HG03520 (cell line): ENCODE measurements around the gene DNAJC22.
"Not testable (repeated sequence)": the region's sequence is repeated elsewhere in the genome, so short reads cannot be mapped to it uniquely, and the experiment has no call there.

Experiments
- ATAC-seq: cut with Tn5 transposase; IDR thresholded peaks from one replicate; pipeline ENCODE4 v1.9.1; 2021; ENCODE audit warnings: mild to moderate bottlenecking, moderate library complexity; ENCODE audit not compliant: unreplicated experiment

The DNAJC22 gene

GRCh38 chr12:49367381-49368239, 20.9 kb downstream of the DNAJC22 start, which contains the start of gene SPATS2:
SPATS2 (plus strand) TSS chr12:49367462; CDS start chr12:49461013, 93,551 bp downstream.
- ATAC-seq, result no peak

GRCh38 chr12:49368240-49368600, 21.5 kb downstream of the DNAJC22 start:
- no peak for ATAC-seq

- peak; percentile 41 for ATAC-seq
These were observed 22.9 kb downstream of the DNAJC22 start for GRCh38 chr12:49369411-49370145.

- no peak for ATAC-seq
These were observed 23.9 kb downstream of the DNAJC22 start for GRCh38 chr12:49370539-49370938.

GRCh38 chr12:49375406-49375805, 28.7 kb downstream of the DNAJC22 start:
- ATAC-seq, result no peak

GRCh38 chr12:49377386-49377785, 30.7 kb downstream of the DNAJC22 start:
- ATAC-seq, result no peak

GRCh38 chr12:49380184-49380583, 33.5 kb downstream of the DNAJC22 start:
- ATAC-seq, result not testable (repeated sequence)

GRCh38 chr12:49388682-49389386, 42.1 kb downstream of the DNAJC22 start:
- no peak for ATAC-seq

GRCh38 chr12:49389387-49389703, 42.7 kb downstream of the DNAJC22 start:
- ATAC-seq, result no peak

- no peak for ATAC-seq
These were observed 50.3 kb downstream of the DNAJC22 start for GRCh38 chr12:49397000-49397399.

GRCh38 chr12:49400304-49400703, 53.6 kb downstream of the DNAJC22 start:
- no peak for ATAC-seq
